CD4-positive, alpha-beta T cell treated with Interleukin-1 beta for 1 hour (primary cell): ENCODE data around the gene CHN1.

Source experiments
- DNase-seq, 2 donors: peaks; one replicate each; pipeline ENCODE4 v3.0.0-alpha.2; 2020 to 2022

The CHN1 gene

GRCh38 chr2:174863183-174863582 is 142.0 kb downstream of the CHN1 start:
- no peak for DNase-seq

DNA sequence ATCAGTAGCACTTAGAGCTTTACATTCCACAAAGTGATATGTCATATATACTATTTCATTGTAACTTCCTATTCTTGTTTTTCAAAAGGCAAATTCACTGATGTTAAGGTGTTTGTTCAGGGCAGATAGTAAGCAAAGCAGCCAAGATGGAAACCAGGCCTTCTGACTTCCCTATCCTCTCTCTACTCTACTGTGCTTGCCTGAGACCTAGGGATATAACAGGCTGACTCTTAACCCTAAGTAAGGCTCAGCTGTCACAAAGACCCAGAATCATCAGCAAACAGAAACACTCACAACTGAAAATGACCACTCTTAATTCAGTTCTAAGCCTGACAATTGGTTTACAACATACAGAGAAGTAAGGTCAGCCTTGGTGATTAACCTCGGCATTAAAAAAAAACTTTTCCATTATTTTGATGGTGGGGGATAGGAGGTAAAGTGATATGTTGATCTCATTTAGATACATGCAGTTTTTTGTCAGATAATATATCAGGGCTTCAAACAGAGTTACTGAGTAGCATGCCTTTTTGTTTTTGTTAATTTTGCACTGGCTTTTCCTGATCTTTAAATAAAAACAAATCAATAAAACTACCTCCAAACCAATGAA is 145.5 kb downstream of the CHN1 start:
- no peak for DNase-seq

DNA sequence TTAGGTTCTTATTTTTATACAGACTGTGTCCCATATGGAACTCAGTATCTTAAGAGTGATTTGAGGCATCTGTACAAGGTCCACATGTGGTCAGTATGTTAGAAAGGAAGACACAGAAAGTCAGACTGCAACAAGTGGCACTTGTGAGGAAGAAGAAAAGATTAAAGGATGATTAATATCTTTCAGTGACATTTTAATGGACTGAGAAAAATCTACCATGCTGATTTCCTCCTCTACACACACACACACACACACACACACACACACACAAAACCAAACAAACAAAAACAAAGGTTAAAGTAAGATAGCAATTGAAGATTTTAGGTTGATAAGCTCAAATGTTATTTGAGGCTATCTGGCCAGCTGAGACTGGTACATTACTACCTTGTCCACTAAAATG is 146.4 kb downstream of the CHN1 start:
- no peak for DNase-seq

- DNase-seq: no peak
Observed at GRCh38 chr2:174856447-174856846, 148.7 kb downstream of the CHN1 start.

DNA sequence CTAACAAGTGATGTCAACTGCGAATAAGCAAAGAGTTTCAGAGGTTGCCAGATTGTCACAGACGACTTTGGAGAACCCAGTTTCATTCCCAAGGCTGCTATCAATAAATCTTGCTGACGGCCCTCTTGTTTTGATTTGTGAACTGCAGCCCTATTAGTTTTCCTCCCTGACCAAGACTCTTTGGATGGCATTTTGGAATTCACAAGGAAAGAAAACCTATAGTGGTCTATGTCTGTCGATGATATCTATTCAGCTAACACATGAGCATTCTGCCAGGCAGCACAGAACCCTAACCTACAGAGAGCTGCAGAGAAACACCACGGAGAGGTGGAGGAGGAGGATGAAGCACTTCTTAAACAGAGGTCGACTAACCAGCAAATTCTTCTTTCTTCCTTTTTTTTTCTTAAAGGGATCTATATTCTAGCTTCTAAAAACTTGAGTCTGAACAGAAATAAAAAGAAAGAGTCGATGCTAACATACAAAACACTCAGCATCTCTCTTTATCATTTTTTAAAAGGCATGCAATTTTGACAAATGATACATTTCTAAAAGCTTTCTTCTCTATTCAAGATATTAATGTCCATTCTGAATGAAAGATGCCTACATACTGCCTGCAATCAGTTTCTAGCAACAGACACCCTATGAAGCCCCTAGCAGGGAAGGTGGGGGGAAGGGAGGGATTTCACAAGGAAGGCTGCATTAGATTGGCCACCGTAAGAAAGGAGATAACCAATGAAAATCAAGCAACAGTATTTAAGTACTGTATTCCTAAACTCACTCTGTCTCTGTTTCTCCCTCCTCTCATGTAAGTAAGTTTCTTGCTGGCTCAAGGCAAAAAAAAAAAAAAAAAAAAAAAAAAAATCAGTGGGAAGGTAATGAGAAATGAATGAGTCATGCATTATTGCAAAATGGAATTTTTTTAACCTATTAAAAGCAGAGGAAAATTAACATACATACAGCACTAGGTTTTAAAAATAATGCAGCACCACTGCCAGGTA is 157.9 kb downstream of the CHN1 start:
- DNase-seq: peak in 1 of 2 donors; percentile 16

- no peak for DNase-seq
Observed at GRCh38 chr2:174846218-174846617, 159.0 kb downstream of the CHN1 start.

GRCh38 chr2:174844295-174844708 is 160.9 kb downstream of the CHN1 start:
- peak in 1 of 2 donors; percentile 17 for DNase-seq

DNA sequence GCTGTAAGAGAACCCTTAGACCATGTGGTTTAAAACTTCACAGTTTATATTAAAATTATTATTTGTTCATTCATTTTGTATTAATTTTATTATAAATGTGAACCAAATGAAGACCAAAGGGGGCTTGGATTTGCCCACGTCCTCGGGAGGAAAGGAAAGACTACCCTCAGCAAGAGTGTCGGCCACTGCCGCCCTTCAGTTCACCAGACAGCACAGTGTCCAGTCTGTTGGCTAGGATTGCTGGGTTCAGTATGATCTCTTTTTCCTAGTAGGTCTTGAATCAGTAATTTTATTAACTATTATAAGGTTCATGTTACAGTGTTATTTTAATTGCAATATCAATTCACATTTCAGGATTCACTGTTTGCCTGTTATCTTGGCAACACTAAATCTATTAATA is 162.7 kb downstream of the CHN1 start:
- DNase-seq: no peak

- DNase-seq: no peak
Observed at GRCh38 chr2:174841936-174842335, 163.2 kb downstream of the CHN1 start.

GRCh38 chr2:174841350-174841749 is 163.8 kb downstream of the CHN1 start:
- DNase-seq: no peak

- DNase-seq: no peak
Observed at GRCh38 chr2:174840436-174840835, 164.7 kb downstream of the CHN1 start.

- DNase-seq: no peak
Observed at GRCh38 chr2:174839662-174840061, 165.5 kb downstream of the CHN1 start.

DNA sequence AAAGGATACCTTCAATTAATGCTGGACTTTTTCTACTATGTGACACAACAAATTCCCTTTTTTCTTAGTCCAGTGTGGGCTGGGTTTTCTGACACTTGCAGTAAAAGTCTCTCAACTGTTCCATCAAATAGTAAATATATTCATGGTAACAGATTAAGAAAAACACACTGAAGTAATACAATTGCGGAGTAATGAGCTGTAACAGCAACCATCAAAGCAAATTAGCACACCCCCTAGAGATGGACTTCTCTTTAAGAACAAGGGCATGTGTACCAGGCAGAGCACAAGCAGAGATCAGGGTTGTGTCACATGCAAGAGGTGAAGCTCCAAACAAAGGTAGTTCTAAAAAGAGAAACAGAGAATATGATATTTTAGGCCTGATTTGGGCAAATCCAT is 168.2 kb downstream of the CHN1 start:
- no peak for DNase-seq

DNA sequence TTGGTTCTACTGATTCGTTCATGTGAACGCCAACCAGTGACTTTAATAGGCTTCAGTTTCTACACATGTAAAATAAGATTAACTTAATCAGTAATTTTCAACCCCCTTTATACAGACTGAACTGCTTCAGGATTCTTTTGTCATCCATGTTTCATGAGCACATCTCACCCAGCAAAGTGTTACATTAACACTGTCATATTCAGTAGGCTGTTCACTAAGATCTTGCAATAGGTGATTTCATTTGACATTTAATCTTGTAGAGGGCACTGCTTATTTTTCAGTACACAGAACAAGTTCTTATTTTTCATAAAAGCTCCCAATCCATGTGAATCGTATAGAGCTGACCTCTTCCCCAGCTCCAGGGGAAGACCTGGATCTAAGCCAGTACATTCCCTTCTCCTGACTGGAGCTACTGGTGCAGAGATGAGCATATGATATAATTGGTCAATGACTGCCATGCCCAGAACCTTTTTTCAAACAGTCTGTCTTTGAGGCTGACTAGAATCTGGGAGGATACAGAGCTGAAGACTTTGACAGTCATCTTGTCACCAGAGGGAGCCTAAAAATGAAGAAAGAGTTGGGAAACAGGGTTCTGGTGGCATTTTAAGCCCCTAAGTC is 168.7 kb downstream of the CHN1 start:
- DNase-seq: no peak

DNA sequence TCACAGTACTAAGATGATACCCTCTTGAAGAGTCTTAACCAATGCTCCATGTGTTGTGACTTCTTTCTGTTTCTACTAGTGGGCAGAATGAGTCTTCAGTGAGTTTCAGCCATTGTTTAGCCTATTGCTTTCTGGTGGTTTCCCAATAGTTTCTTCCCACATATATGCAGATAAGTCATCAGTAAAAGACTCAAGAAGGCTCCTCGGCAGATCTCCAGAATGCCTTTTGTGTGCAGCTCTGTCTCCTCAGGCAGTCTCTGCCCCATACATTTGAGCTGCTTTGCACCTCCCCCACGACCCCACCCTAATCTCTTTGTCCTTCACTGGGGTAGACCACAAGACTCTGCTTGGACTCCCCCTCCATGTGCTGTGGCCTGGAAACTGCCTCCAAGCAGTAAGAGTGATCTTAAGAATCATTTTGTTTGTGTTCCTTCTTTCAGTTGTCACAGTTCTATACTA is 169.4 kb downstream of the CHN1 start:
- DNase-seq: no peak

DNA sequence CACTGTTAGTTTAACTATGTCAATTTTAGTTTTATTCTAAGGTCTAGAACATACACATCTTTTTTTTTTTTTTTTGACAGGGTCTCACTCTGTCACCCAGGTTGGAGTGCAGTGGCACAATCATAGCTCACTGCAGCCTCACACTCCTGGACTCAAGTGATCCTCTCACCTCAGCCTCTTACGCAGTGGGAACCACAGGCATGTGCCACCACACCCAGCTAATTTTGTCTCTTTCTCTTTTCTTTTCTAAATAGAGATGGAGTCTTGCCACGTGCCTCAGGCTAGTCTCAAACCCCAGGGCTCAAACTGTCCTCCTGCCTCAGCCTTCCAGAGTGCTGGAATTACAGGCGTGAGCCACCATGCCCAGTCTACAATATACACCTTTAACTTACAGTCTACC is 171.4 kb downstream of the CHN1 start:
- no peak for DNase-seq

GRCh38 chr2:174830561-174830960 is 174.6 kb downstream of the CHN1 start:
- no peak for DNase-seq

GRCh38 chr2:174829550-174829949 is 175.6 kb downstream of the CHN1 start:
- no peak for DNase-seq

GRCh38 chr2:174827371-174828369 is 177.5 kb downstream of the CHN1 start:
- no peak for DNase-seq

DNA sequence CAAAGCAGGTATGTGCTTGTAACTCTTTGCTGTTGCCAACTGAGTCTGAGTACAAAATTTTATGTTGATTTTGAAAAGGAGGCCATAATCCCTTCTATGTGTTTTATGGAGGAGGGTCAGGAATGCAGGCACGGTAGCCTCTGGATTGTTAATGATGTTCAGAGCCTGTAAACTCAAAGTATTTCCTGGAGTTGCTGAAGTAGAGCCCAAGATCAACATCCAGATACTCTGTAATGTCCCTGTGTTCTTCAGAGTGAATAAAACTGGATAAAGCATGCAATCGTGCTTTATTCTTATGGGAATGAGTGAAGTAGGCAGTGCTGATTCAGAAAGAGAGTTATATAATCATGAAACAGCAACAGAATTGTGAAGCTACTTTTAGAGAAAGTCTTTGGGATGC is 179.1 kb downstream of the CHN1 start:
- no peak for DNase-seq

DNA sequence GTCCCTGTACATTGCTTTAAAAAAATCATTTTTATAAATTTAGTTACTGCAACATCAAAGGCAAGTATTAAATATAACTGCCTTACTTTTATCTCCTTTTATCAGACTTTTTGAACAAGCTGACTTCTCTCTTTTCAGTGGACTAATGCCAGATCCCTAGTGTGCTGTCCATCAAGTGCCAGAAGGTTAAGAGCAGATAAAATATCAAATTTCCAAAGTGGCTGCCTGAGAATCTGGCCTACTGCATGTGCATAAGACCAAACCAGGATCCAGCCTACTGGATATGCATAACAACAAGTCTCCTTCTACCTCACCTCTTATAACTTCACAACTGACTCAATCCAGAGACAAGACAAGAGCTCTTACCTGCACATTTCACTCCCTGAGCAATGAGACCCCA is 181.1 kb downstream of the CHN1 start:
- no peak for DNase-seq

- DNase-seq: no peak
Observed at GRCh38 chr2:174821628-174822027, 183.6 kb downstream of the CHN1 start.
